Activated T-helper 1 cell treated with anti-CD3 and anti-CD28 coated beads, Interleukin-12 subunit alpha, Interleukin-12 subunit beta, Interleukin-2, Interleukin-4 antibody, amounts not matched to agents 30 ng/mL and 10 ng/mL and 1 ng/mL, durations not matched to agents 14 hours and 24 hours and 36 hours (primary cell): Measurements from ENCODE around the gene STX12. TPM values are rescaled to one million over a fixed set of nuclear protein-coding genes. Genes with fewer than 3 reads are reported as not detected.
"Not testable (repeated sequence)": the region's sequence is repeated elsewhere in the genome, so short reads cannot be mapped to it uniquely, and the experiment has no call there.

ENCODE experiments used
- DNase-seq: peaks from one replicate; pipeline ENCODE4 v3.0.0; 2021; ENCODE audit warnings: low spot score
- H3K27ac Mint-ChIP-seq: one replicate; pipeline ENCODE4 v1.8.0; 2021; ENCODE audit warnings: mild to moderate bottlenecking, mixed read lengths
- H3K27me3 Mint-ChIP-seq: one replicate; pipeline ENCODE4 v1.8.0; 2022; ENCODE audit warnings: mild to moderate bottlenecking, moderate library complexity, mixed read lengths; ENCODE audit not compliant: insufficient read depth
- H3K36me3 Mint-ChIP-seq: one replicate; pipeline ENCODE4 v1.8.0; 2021; ENCODE audit warnings: low read depth, mixed read lengths
- H3K4me1 Mint-ChIP-seq: one replicate; pipeline ENCODE4 v1.8.0; 2021; ENCODE audit warnings: low read depth, mixed read lengths
- H3K4me3 Mint-ChIP-seq: one replicate; pipeline ENCODE4 v1.8.0; 2021; ENCODE audit warnings: mild to moderate bottlenecking, moderate library complexity, mixed read lengths
- H3K9me3 Mint-ChIP-seq: one replicate; pipeline ENCODE4 v1.8.0; 2021; ENCODE audit warnings: mixed read lengths
- intact Hi-C: fragments of 100-400 bp; cut with micrococcal nuclease; formaldehyde crosslinking; loops from one replicate; pipeline ENCODE4 v1.15.1; 2024
- total RNA-seq: library from RNA; stranded (reverse); gene quantifications from 2 replicates; pipeline ENCODE4 v1.2.3, GENCODE V29; 2022

Gene STX12
- total RNA-seq, 1 donor from 2014 or later, result 22.0 TPM

- DNase-seq, result no peak
- H3K36me3 Mint-ChIP-seq, result peaks cover 6% of the 10 kb centered on the region
- peaks cover 16% of the 10 kb centered on the region for H3K4me1 Mint-ChIP-seq
- intact Hi-C loops, result no loop called here
- H3K9me3 Mint-ChIP-seq, result no peaks in the 10 kb centered on the region
- H3K4me3 Mint-ChIP-seq, result no peak overlapping the region
- H3K27ac Mint-ChIP-seq, result peak overlapping the region; percentile 18
- H3K27me3 Mint-ChIP-seq, result no peaks in the 10 kb centered on the region
Observed at GRCh38 chr1:27782950-27783349, 9.9 kb downstream of the STX12 start.

GRCh38 chr1:27784700-27785099 is 11.7 kb downstream of the STX12 start:
- Mint-ChIP-seq H3K9me3 (no peaks in the 10 kb centered on the region), H3K27me3 (no peaks in the 10 kb centered on the region), H3K36me3 (peaks cover 7% of the 10 kb centered on the region), H3K4me1 (peaks cover 16% of the 10 kb centered on the region), H3K4me3 (no peak overlapping the region), H3K27ac (no peak overlapping the region)
- DNase-seq, result no peak
- intact Hi-C loops, result no loop called here

- no peak overlapping the region for H3K27ac Mint-ChIP-seq
- H3K36me3 Mint-ChIP-seq, result peaks cover 8% of the 10 kb centered on the region
- no peak overlapping the region for H3K4me3 Mint-ChIP-seq
- no peak for DNase-seq
- H3K4me1 Mint-ChIP-seq, result peaks cover 16% of the 10 kb centered on the region
- no peaks in the 10 kb centered on the region for H3K27me3 Mint-ChIP-seq
- H3K9me3 Mint-ChIP-seq, result no peaks in the 10 kb centered on the region
- intact Hi-C loops, result no loop called here
Observed at GRCh38 chr1:27785781-27786455, 12.9 kb downstream of the STX12 start.

GRCh38 chr1:27787895-27788294 is 14.9 kb downstream of the STX12 start:
- H3K9me3 Mint-ChIP-seq, result no peaks in the 10 kb centered on the region
- no peak overlapping the region for H3K4me3 Mint-ChIP-seq
- no peak for DNase-seq
- H3K36me3 Mint-ChIP-seq, result peaks cover 8% of the 10 kb centered on the region
- H3K4me1 Mint-ChIP-seq, result peaks cover 14% of the 10 kb centered on the region
- intact Hi-C loops, result no loop called here
- no peak overlapping the region for H3K27ac Mint-ChIP-seq
- H3K27me3 Mint-ChIP-seq, result no peaks in the 10 kb centered on the region

GRCh38 chr1:27789540-27790041 is 16.6 kb downstream of the STX12 start:
- Mint-ChIP-seq H3K4me3 (no peak overlapping the region), H3K27ac (no peak overlapping the region), H3K27me3 (no peaks in the 10 kb centered on the region), H3K36me3 (peaks cover 13% of the 10 kb centered on the region), H3K9me3 (no peaks in the 10 kb centered on the region), H3K4me1 (peaks cover 11% of the 10 kb centered on the region)
- intact Hi-C loops, result no loop called here
- no peak for DNase-seq

GRCh38 chr1:27790270-27790669 is 17.3 kb downstream of the STX12 start:
- H3K27ac Mint-ChIP-seq, H3K27me3 Mint-ChIP-seq, intact Hi-C loops, H3K4me3 Mint-ChIP-seq, DNase-seq, H3K9me3 Mint-ChIP-seq: not testable (repeated sequence)
- peaks cover 16% of the 10 kb centered on the region for H3K36me3 Mint-ChIP-seq
- H3K4me1 Mint-ChIP-seq, result peaks cover 11% of the 10 kb centered on the region

- Mint-ChIP-seq H3K4me1 (no peaks in the 10 kb centered on the region), H3K27me3 (no peaks in the 10 kb centered on the region), H3K27ac (peak overlapping the region; percentile 15), H3K9me3 (no peaks in the 10 kb centered on the region), H3K4me3 (no peak overlapping the region), H3K36me3 (peaks cover 25% of the 10 kb centered on the region)
- intact Hi-C loops, result no loop called here
- DNase-seq, result no peak
Observed at GRCh38 chr1:27795601-27796000, 22.6 kb downstream of the STX12 start.

GRCh38 chr1:27804791-27805190 is 31.8 kb downstream of the STX12 start:
- Mint-ChIP-seq H3K36me3 (peaks cover 37% of the 10 kb centered on the region), H3K9me3 (no peaks in the 10 kb centered on the region), H3K27ac (no peak overlapping the region), H3K27me3 (no peaks in the 10 kb centered on the region), H3K4me3 (no peak overlapping the region), H3K4me1 (no peaks in the 10 kb centered on the region)
- no peak for DNase-seq
- intact Hi-C loops, result no loop called here

- Mint-ChIP-seq H3K4me3 (no peak overlapping the region), H3K9me3 (no peaks in the 10 kb centered on the region), H3K36me3 (peaks cover 30% of the 10 kb centered on the region), H3K4me1 (no peaks in the 10 kb centered on the region), H3K27me3 (no peaks in the 10 kb centered on the region), H3K27ac (no peak overlapping the region)
- intact Hi-C loops, result no loop called here
- no peak for DNase-seq
Observed at GRCh38 chr1:27806758-27807157, 33.7 kb downstream of the STX12 start.

GRCh38 chr1:27807385-27807784 is 34.4 kb downstream of the STX12 start:
- DNase-seq, result no peak
- Mint-ChIP-seq H3K27ac (no peak overlapping the region), H3K36me3 (peaks cover 26% of the 10 kb centered on the region), H3K9me3 (no peaks in the 10 kb centered on the region), H3K4me1 (no peaks in the 10 kb centered on the region), H3K4me3 (no peak overlapping the region), H3K27me3 (no peaks in the 10 kb centered on the region)
- intact Hi-C loops, result no loop called here

- H3K4me3 Mint-ChIP-seq, DNase-seq, intact Hi-C loops, H3K4me1 Mint-ChIP-seq, H3K27me3 Mint-ChIP-seq, H3K9me3 Mint-ChIP-seq, H3K27ac Mint-ChIP-seq: not testable (repeated sequence)
- peaks cover 25% of the 10 kb centered on the region for H3K36me3 Mint-ChIP-seq
Observed at GRCh38 chr1:27808131-27808530, 35.1 kb downstream of the STX12 start.

GRCh38 chr1:27809883-27810282 is 36.9 kb downstream of the STX12 start:
- Mint-ChIP-seq H3K27me3 (no peaks in the 10 kb centered on the region), H3K9me3 (no peaks in the 10 kb centered on the region), H3K36me3 (peaks cover 20% of the 10 kb centered on the region), H3K4me3 (no peak overlapping the region), H3K4me1 (no peaks in the 10 kb centered on the region), H3K27ac (no peak overlapping the region)
- intact Hi-C loops, result no loop called here
- DNase-seq, result no peak

GRCh38 chr1:27811741-27812500 is 38.9 kb downstream of the STX12 start:
- intact Hi-C loops, result no loop called here
- Mint-ChIP-seq H3K36me3 (peaks cover 12% of the 10 kb centered on the region), H3K27me3 (no peaks in the 10 kb centered on the region), H3K4me3 (no peak overlapping the region), H3K9me3 (no peaks in the 10 kb centered on the region), H3K4me1 (no peaks in the 10 kb centered on the region), H3K27ac (no peak overlapping the region)
- no peak for DNase-seq
